GM18508 (cell line): ENCODE measurements around the gene FLNC.

Experiments used
- ATAC-seq: cut with Tn5 transposase; IDR thresholded peaks from one replicate; pipeline ENCODE4 v1.9.1; 2021; ENCODE audit warnings: moderate number of reproducible peaks; ENCODE audit not compliant: insufficient read depth, unreplicated experiment

Gene FLNC

GRCh38 chr7:128801667-128802418, 28.4 kb upstream of the FLNC start:
- ATAC-seq: no peak

- no peak for ATAC-seq
These were observed 25.7 kb upstream of the FLNC start for GRCh38 chr7:128804484-128804883.

GRCh38 chr7:128805225-128805624, 25.0 kb upstream of the FLNC start:
- no peak for ATAC-seq

DNA sequence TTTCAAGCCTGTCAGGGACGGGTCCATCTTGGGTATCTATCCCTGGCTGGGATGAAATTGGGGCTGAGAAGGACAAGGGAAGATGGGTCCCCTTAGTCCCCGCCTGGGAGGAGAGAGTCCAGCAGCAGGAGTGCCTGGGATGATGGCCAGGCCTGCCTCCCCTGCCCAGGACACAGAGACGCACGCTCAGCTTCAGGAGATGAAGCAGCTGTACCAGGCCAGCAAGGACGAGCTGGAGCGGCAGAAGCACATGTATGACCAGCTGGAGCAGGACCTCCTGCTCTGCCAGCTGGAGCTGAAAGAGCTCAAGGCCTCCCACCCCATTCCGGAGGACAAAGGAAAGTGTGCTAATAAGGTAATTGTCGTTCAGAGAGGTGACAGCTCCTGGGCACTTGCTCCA, 23.0 kb upstream of the FLNC start:
- ATAC-seq: no peak

- no peak for ATAC-seq
These were observed 20.8 kb upstream of the FLNC start for GRCh38 chr7:128809363-128809762.

DNA sequence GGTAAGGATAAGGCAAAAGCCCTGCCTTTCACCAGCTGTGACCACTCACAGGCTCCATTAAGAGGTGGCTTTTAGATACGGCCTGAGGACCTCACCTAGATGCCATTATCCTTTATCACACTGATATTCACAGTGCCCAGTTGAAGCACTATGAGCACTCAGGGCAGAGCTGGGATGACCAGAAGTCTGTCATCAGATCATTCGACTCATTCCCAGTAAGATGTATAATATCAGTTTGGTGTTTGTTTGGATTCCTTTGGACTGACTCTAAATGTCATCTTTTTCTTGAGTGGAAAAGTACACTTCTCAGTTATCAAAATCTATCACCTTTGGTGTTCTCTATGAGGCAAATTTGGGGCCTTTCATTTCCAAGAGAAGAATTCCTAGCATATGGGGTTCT, 19.7 kb upstream of the FLNC start:
- ATAC-seq: no peak

DNA sequence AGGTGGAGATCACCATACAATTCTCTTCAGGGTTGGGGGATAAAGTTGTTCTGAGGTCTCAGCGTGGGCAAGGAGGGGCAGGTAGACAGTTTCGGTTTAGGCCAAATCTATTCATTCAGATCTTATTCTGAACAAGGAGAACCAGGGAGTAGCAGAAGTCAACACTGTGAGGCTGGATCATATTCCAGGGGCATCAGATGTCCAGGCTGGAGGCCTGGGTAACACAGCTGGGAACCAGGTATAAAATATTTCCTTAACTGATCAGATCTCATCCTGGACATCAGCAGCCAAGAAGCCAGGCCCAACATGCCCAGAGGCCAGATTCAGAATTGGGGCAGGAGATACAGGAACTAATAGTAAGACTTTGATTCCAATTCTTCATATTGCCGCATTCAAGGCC, 19.2 kb upstream of the FLNC start:
- no peak for ATAC-seq

DNA sequence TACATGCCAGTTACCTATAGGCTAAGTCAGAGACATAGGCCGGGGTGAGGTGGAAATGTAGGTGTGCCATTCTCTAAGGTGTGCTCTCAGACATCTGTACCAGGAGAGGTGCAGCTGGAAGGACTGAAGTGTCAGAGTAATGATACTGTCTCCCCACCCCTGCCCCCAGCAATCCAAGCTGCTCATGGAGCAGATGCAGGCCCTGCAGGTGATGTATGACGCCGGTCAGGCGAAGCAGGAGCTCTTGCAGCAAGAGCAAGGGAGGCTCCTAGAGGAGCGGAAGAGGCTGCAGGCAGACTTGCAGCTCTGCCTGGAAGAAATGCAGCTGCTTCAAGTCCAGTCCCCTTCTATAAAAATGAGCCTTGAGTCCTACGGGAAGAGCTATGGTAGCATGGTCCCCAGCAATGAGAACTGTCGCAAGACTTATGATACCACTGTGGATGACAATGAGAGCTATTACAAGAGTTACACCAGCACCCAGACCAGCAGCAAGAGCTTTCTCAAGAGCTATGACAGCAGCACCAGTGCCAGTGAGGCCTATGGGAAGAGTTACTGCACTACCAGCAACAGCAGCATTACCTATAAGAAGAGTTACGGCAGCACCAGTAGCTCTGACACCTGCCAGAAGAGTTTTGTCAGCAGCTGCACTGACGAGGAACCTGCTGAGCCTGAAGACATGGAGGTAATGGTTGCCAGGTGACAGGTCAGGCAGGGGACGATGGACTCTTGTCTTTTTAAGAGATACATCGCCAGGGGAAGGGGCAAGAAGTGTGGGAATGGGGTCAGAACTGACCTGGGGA, 18.4 kb upstream of the FLNC start:
- no peak for ATAC-seq

DNA sequence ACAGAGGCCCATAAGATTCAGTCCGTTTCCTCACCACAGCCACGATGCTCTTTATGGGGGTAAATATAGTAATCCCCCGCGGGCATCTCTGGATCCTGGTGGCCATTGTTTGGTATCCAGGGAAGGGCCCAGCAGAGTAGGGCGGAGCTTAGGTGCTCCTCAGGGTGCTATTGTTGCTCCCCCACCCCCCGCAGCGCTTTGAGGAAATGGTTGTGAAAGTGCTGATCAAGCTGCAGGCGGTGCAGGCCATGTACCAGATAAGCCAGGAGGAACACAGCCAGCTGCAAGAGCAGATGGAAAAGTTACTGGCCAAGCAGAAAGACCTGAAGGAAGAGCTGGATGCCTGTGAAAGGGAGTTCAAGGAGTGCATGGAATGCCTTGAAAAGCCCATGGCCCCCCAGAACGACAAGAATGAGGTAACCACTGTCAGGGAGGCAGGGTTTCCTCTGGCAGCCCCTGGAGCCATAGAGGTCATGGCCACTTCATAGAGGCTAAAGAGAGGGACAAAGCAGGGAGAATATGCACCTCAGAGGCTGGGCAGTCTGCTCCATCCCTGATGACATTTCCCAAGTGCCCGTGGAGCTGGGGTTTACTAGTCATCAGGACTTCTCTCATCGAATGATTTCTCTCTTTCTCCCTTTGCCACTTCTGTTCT, 17.6 kb upstream of the FLNC start:
- no peak for ATAC-seq

DNA sequence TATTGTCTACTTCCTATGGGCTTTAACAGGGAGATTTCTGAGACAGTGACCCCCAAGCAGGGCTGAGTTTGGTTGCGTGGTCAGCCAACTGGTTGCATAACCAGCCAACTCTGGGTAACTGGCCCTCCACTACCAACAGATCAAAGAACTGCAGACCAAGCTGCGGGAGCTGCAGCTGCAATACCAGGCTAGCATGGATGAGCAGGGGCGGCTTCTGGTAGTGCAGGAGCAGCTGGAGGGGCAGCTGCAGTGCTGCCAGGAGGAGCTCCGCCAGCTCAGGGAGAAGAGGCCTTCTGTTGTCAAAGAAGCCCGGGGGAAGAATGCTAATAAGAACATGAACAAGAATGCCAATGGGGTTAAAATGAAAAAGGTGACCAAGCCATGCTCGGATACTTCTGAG, 15.7 kb upstream of the FLNC start:
- no peak for ATAC-seq

- no peak for ATAC-seq
These were observed 14.8 kb upstream of the FLNC start for GRCh38 chr7:128815289-128815942.

GRCh38 chr7:128818694-128819093, 11.5 kb upstream of the FLNC start:
- no peak for ATAC-seq

DNA sequence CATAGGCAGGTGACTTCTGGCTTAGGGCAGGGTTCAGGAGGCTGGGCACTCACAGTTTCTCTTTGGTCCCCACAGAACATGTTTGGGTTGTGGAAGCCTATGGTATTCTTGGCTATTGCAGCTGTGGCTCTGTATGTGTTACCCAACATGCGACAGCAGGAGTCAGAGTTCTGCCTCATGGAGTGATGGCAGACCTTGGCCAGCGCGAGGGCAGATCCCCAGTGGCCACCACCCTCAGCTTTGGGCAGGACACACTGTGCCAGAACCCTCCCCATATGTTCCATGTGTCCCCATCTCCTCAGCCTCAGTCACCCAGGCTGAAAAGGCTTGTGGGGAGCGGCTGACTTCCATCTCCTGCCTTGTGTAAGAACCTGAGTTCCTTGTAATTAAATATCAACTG, 8.5 kb upstream of the FLNC start:
- no peak for ATAC-seq

GRCh38 chr7:128826512-128826911, 3.7 kb upstream of the FLNC start:
- ATAC-seq: no peak

DNA sequence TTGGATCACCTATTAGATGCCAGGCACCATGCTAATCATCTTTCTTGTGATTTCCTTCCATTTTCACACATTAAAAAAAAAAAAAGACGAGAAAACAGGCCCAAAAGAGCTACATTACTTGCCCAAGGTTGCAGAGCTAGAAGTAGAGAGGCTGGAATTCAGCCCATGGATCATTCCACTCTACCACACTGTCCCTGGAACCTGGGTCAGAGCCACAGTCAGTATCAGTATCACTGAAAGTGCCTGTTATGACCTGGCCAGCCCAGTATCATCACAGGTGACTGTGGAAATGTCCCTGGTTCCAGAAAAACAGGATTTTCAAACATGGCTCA, 3.3 kb upstream of the FLNC start:
- no peak for ATAC-seq

DNA sequence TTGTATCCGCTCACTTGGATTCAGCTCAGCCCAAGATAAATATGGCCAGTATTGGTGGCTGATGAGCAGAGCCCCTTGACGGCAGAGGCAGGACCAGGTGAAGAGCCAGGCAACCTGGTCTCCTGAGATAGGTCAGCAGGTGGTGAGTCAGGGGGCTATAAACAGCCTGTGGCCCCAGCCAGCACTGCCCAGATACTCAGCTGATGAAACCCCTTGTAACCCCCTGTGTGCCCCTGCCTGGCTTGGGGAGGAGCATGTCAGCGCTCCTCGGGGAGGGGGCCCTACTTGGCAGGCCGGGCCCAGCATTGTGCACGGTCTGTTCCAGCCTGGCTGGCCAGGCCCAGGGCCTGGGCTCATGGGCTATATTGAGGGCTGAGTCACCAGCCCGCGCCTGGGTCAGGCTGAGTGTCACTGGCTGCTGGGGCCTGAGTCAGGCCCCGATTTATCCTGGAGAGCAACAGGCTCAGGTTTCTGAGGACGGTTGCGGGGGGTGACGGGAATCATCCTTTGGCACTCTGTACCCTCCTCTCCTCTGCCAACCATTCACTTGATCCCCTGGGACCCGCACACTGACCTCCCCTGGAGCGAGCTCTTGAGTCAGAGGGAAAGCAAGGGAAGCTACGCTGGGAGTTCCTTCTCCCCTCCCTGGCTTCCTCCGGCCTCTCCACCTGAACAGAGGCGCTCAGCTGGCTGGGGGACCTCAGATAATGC, 2.8 kb upstream of the FLNC start:
- ATAC-seq: no peak

GRCh38 chr7:128827971-128828711, 2.1 kb upstream of the FLNC start:
- ATAC-seq: no peak

- ATAC-seq: no peak
These were observed 627 bp upstream of the FLNC start for GRCh38 chr7:128829391-128830166.
